Adrenal gland (tissue), 12 donors: ENCODE measurements around the gene COX7A1. TPM values are rescaled to one million over a fixed set of nuclear protein-coding genes. Genes with fewer than 3 reads are reported as not detected.

Source experiments
- DNase-seq, 7 donors: peaks; one replicate each; pipeline ENCODE4 v3.0.0-alpha.2; 2019 to 2020
- H3K27ac ChIP-seq, 5 donors: fragments of 200-600 bp; sonication (generic) in 4 of 5; 1 replicate in 3 of 5; 2 replicates in 2 of 5; pipeline versions ENCODE4 v1.5.1 to v1.8.0; 2016 to 2020; ENCODE audit warnings: mild to moderate bottlenecking in 1 of 5
- H3K27me3 ChIP-seq: fragments of 200-600 bp; 2 replicates; pipeline ENCODE4 v1.8.0; 2021
- H3K36me3 ChIP-seq, 2 donors: fragments of 200-600 bp; replicated peaks in 1 of 2; 1 replicate in 1 of 2; 2 replicates in 1 of 2; pipeline versions ENCODE4 v1.5.1 to v1.8.0; 2018 to 2022
- H3K4me1 ChIP-seq, 2 donors: fragments of 200-600 bp; replicated peaks in 1 of 2; 1 replicate in 1 of 2; 2 replicates in 1 of 2; pipeline versions ENCODE4 v1.5.1 to v1.8.0; 2018 to 2021
- H3K4me3 ChIP-seq, 4 donors: fragments of 200-600 bp; sonication (generic) in 3 of 4; one replicate each; pipeline ENCODE4 v1.5.1; 2016 to 2018
- H3K9me3 ChIP-seq, 3 donors: fragments of 200-600 bp; sonication (generic) in 1 of 3; replicated peaks in 1 of 3; 1 replicate in 2 of 3; 2 replicates in 1 of 3; pipeline versions ENCODE4 v1.5.1 to v1.8.0; 2016 to 2021
- POLR2A ChIP-seq, 2 donors: fragments of 450-650 bp; IDR thresholded peaks; one replicate each; pipeline ENCODE4 v1.6.1; 2017; ENCODE audit warnings: antibody characterized with exemption in 2 of 2, mild to moderate bottlenecking in 2 of 2, moderate library complexity in 1 of 2
- WGBS, 4 donors: extraction: QIAGEN DNeasy Blood & Tissue Kit in 2 of 4; methylation state at CpG; one replicate each; pipeline versions ENCODE4 v1.1.5 to v1.1.7; 2013 to 2017; 5-methylcytosine and 5-hydroxymethylcytosine counted together
- intact Hi-C, 2 donors: fragments of 100-400 bp; cut with DNase I; formaldehyde crosslinking; loops; one replicate each; pipeline versions ENCODE4 v1.14.1 to v1.15.0; 2022 to 2023
- polyA plus RNA-seq, 3 donors: library from polyadenylated mRNA; stranded (reverse); fragments of 200-250 nt in 2 of 3; fragments of 350-450 nt in 1 of 3; fragmentation: Illumina TruSeq in 1 of 3; extraction: RNeasy Lipid Tissue Mini Kit (QIAGEN cat#74804) in 1 of 3; gene quantifications; one replicate each; pipeline ENCODE4 v1.2.3, GENCODE V29; 2013 to 2014
- total RNA-seq, 9 donors: library from RNA; depleted of rRNA in 4 of 9; stranded (reverse); fragments of >200 nt in 4 of 9; fragments of 120-200 nt in 1 of 9; fragmentation: NEBNext Ultra II Directional in 1 of 9; extraction: Animal tissue kit (Norgen Biotek cat#: 25700) in 1 of 9; gene quantifications; one replicate each; pipeline versions ENCODE4 v1.1.0 to v1.2.4, GENCODE V29; 2013 to 2023
- TF ChIP-seq, protein P1 (sequence below), 6 experiments: fragments of 450-650 bp in 4 of 6; fragments of 200-600 bp in 2 of 6; sonication (generic) in 1 of 6; IDR thresholded peaks; 1 replicate in 5 of 6; 2 replicates in 1 of 6; pipeline versions ENCODE4 v1.5.1 to v1.8.0; 2016 to 2021; ENCODE audit warnings: antibody characterized with exemption in 6 of 6, mild to moderate bottlenecking in 2 of 6, moderate library complexity in 1 of 6
- donor health status: healthy with polysubstance abuse.
- donor health status: Bipolar disorder and iron deficiency.
- donor health status: DM: yes; HTN: yes; CAD: no.
- donor health status: DM: no; HTN: no; CAD: no.
- donor health status: DM: no; HTN: no; CAD: no.
- donor health status: DM: yes; HTN: yes; CAD: no.

COX7A1 gene
- total and polyA plus RNA-seq, 12 donors, result 20.4 to 232 (median 102) TPM

- TF ChIP-seq, protein P1, sequence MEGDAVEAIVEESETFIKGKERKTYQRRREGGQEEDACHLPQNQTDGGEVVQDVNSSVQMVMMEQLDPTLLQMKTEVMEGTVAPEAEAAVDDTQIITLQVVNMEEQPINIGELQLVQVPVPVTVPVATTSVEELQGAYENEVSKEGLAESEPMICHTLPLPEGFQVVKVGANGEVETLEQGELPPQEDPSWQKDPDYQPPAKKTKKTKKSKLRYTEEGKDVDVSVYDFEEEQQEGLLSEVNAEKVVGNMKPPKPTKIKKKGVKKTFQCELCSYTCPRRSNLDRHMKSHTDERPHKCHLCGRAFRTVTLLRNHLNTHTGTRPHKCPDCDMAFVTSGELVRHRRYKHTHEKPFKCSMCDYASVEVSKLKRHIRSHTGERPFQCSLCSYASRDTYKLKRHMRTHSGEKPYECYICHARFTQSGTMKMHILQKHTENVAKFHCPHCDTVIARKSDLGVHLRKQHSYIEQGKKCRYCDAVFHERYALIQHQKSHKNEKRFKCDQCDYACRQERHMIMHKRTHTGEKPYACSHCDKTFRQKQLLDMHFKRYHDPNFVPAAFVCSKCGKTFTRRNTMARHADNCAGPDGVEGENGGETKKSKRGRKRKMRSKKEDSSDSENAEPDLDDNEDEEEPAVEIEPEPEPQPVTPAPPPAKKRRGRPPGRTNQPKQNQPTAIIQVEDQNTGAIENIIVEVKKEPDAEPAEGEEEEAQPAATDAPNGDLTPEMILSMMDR (IDR thresholded peaks at IDR 0.05), result no peak
- no peak for TF ChIP-seq POLR2A (IDR thresholded peaks at IDR 0.05)
- Histone ChIP-seq H3K9me3 (no peaks in the 10 kb centered on the region), H3K27ac (no peak overlapping the region), H3K4me1 (peaks cover 0 to 17% of the 10 kb centered on the region in 2 donors), H3K4me3 (no peak overlapping the region), H3K36me3 (peaks cover 0 to 45% of the 10 kb centered on the region in 2 donors), H3K27me3 (no peaks in the 10 kb centered on the region)
- 85 to 89% (median 86%) methylated on average over 8 to 9 of the region's 9 CpGs for WGBS, 4 donors
- DNase-seq, result no peak
- intact Hi-C loops, result loop anchor here in 1 of 2 donors (5.0 kb wide), 1 partner anchor 47 kb away; no protein-coding TSS in a partner anchor
Measured at GRCh38 chr19:36125557-36125956, 26.7 kb downstream of the COX7A1 start.

GRCh38 chr19:36121486-36122124 is 30.6 kb downstream of the COX7A1 start:
- intact Hi-C loops, result no loop called here
- DNase-seq, result no peak
- Histone ChIP-seq H3K27ac (no peak overlapping the region), H3K9me3 (no peaks in the 10 kb centered on the region), H3K4me3 (no peak overlapping the region), H3K27me3 (no peaks in the 10 kb centered on the region), H3K4me1 (peaks cover 0 to 5% of the 10 kb centered on the region in 2 donors), H3K36me3 (peaks cover 0 to 80% of the 10 kb centered on the region in 2 donors)
- 84 to 90% (median 87%) methylated on average over 37 to 49 of the region's 49 CpGs for WGBS, 4 donors
- no peak for TF ChIP-seq POLR2A (IDR thresholded peaks at IDR 0.05)
- TF ChIP-seq, protein P1 (IDR thresholded peaks at IDR 0.05), result no peak

GRCh38 chr19:36120984-36121358 is 31.3 kb downstream of the COX7A1 start:
- no peak overlapping the region for H3K27ac ChIP-seq
- intact Hi-C loops, result no loop called here
- H3K36me3 ChIP-seq, result peaks cover 0 to 80% of the 10 kb centered on the region in 2 donors
- H3K4me1 ChIP-seq, result peaks cover 0 to 11% of the 10 kb centered on the region in 2 donors
- no peaks in the 10 kb centered on the region for H3K9me3 ChIP-seq
- TF ChIP-seq, protein P1 (IDR thresholded peaks at IDR 0.05), result no peak
- TF ChIP-seq POLR2A (IDR thresholded peaks at IDR 0.05), result no peak
- no peak for DNase-seq
- H3K27me3 ChIP-seq, result no peaks in the 10 kb centered on the region
- no peak overlapping the region for H3K4me3 ChIP-seq
- 92 to 94% (median 93%) methylated on average over 18 of the region's 18 CpGs for WGBS, 4 donors

- H3K4me1 ChIP-seq, result peaks cover 0 to 13% of the 10 kb centered on the region in 2 donors
- no peaks in the 10 kb centered on the region for H3K9me3 ChIP-seq
- peaks cover 0 to 73% of the 10 kb centered on the region in 2 donors for H3K36me3 ChIP-seq
- TF ChIP-seq POLR2A (IDR thresholded peaks at IDR 0.05), result no peak
- TF ChIP-seq, protein P1 (IDR thresholded peaks at IDR 0.05), result no peak
- H3K4me3 ChIP-seq, result no peak overlapping the region
- H3K27ac ChIP-seq, result no peak overlapping the region
- intact Hi-C loops, result no loop called here
- no peaks in the 10 kb centered on the region for H3K27me3 ChIP-seq
- no peak for DNase-seq
- 83 to 91% (median 87%) methylated on average over 19 to 26 of the region's 26 CpGs for WGBS, 4 donors
Measured at GRCh38 chr19:36120092-36120983, 31.9 kb downstream of the COX7A1 start.
